ENCODE measurements around the gene JMY.
"Not testable (repeated sequence)": the region's sequence is repeated elsewhere in the genome, so short reads cannot be mapped to it uniquely, and the experiment has no call there.

Gene JMY

DNA sequence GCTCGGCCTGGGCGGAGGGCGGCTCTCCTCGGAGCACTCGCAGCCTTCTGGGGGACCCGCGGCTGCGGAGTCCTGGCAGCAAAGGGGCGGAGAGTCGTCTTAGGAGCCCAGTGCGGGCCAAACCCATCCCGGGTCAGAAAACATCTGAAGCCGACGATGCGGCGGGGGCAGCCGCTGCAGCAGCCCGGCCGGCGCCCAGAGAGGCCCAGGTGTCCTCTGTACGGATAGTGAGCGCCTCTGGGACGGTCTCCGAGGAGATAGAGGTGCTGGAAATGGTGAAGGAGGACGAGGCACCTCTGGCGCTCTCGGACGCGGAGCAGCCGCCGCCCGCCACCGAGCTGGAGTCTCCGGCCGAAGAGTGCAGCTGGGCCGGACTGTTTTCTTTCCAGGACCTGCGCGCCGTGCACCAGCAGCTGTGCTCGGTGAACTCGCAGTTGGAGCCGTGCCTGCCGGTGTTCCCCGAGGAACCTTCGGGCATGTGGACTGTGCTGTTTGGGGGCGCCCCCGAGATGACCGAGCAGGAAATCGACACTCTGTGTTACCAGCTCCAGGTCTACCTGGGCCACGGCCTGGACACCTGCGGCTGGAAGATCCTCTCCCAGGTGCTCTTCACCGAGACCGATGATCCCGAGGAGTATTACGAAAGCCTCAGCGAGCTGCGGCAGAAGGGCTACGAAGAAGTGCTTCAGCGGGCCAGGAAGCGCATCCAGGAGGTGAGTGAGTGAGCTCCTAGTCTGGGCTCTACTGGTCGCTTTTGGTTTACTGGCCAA lies 1.2 kb downstream of the JMY start:
- in situ Hi-C loops (cut with MboI; ENCODE audit: low sequenced_read_pairs): no loop called here

DNA sequence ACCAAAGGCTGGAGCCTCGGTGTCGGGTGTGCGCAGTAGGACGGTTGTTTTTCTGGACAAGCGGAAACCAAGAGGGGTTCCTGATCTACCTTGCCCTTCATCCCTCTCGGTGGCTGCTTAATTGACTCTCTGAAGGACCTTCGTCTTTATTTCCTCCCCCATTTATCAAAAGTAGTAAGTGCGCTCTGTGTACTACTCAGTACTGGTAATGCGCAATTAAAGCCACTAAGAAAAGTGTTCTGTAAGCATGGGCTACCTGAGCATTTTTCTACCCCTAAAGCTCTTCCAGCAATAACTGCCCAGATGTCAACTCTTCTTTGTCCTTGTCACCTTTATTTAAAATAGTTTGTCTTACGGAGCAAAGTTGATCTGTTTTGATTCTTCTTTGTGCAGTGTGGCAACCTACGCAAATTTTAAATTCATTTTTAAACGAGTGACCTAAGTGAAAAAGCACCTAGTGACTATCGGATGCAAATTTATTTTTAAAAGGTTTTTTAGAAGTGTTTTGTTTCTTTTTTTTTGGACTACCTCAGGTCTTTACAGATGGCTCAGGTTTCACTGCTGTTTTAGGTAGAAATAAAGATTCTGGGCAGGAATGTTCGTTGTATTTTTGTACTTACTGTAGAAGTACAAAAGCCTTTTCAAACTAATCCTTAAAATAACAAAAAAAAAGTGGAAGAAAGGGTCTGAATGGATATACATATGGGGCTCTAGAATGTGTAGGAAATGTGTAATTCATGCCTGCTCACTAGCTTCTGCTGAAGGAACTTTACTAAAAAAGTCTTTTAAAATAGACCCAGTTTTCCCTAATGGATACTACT lies 2.0 kb downstream of the JMY start:
- in situ Hi-C loops (cut with MboI; ENCODE audit: low sequenced_read_pairs): no loop called here

DNA sequence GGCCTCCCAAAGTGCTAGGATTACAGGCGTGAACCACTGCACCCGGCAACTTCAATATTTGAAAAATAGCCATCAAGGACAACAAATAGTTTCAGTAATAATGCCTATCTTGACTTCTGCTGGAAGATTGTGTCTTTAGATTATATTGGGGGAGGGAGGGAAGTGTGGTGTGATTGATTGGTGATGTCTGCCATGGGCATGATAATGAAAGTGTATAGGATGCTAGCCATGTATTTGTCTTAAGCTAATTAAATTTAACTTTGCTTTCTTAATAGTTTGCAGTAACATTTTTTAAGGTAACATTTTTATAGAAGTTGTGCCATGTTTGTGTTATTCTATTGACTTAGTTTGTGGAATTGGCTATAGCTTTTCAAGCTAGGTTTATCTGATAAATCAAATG lies 4.6 kb downstream of the JMY start:
- in situ Hi-C loops (cut with MboI; ENCODE audit: low sequenced_read_pairs): no loop called here

DNA sequence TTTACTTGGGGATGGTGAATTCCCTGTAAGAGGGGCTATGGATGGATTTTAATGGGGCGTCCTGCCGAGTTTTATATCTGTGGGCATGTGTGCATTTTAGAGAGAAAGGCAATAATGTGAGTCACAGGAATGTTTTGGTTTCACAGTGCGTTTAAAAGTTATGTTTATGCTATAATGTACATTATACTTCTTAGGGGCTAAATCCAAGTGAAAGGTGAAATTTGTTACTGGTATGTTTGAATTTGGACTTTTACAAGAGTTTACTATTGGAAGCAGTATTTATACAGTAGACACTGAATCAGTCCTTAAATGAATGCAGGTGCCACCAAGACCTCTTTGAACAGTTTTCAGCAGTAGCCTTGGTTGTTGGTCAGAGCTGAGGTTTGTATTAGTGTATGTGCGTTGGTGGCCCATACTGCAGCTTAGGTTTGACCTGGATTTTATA lies 5.6 kb downstream of the JMY start:
- in situ Hi-C loops (cut with MboI; ENCODE audit: low sequenced_read_pairs): no loop called here

DNA sequence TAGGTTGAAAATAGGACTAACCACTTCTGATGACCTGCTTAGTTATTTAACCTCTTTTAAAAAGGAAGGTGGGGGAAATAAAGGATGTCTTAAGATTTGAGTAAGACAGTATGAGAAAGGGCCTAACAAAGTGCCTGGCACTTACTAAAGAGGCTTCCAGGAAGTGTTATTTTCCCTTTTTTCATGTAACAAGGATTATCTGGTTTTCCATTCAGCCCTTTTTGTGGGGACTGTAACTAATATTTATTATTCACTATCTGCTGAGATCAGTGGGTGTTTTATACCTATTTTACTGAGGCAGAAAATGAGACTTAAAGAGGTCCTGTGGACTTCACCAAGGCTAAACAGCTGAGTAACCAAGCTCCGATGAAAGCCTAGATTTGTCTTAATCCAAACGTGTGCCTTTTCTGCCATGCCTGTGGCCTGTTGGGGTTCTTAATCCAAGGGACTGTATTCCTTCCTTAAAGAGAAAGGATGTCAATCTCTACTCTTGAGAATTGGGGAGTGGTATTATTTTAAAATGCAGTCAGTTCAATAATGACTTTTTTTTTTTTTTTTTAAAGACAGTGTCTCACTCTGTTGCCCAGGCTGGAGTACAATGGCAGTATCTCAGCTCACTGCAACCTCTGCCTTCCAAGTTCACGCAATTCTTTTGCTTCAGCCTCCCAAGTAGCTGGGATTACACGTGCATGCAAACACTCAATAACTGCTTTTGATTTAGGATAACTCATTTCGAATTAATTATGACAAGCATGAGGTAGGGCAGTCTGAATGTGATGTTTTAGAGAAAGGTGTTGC lies 6.5 kb downstream of the JMY start:
- in situ Hi-C loops (cut with MboI; ENCODE audit: low sequenced_read_pairs): no loop called here

DNA sequence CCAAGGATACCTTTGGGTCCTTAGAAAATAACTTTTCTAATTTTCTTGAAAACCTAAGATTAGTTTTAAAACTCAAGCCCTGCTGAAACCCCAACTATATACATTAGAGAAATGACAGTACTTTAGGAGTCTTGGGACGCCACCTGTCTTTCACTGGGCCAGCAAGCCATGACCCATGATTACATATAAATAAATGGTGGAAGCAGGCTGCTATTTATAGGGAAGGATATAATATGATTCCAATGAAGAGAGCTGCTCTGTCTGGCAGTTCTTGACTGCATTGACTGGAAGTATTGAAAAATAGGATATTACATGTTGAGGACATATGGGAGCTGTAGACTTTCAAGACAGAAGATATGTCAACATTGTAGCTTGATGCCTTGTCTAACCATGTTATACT lies 7.3 kb downstream of the JMY start:
- in situ Hi-C loops (cut with MboI; ENCODE audit: low sequenced_read_pairs): no loop called here

DNA sequence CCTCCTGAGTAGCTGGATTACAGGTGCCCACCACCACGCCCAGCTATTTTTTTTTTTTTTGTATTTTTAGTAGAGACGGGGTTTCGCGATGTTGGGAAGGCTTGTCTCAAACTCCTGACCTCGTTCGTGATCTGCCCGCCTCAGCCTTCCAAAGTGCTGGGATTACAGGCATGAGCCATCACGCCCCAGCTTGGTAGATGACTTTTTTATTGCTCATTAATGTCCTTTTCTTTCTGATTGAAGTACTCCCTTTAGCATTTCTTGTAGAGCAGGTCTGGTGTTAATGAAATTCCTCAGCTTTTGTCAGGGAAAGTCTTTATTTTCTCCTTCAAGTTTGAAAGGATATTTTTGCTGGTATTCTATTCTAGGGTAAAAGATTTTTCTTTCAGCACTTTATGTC lies 18.1 kb downstream of the JMY start:
- in situ Hi-C loops (cut with MboI; ENCODE audit: low sequenced_read_pairs): not testable (repeated sequence)

DNA sequence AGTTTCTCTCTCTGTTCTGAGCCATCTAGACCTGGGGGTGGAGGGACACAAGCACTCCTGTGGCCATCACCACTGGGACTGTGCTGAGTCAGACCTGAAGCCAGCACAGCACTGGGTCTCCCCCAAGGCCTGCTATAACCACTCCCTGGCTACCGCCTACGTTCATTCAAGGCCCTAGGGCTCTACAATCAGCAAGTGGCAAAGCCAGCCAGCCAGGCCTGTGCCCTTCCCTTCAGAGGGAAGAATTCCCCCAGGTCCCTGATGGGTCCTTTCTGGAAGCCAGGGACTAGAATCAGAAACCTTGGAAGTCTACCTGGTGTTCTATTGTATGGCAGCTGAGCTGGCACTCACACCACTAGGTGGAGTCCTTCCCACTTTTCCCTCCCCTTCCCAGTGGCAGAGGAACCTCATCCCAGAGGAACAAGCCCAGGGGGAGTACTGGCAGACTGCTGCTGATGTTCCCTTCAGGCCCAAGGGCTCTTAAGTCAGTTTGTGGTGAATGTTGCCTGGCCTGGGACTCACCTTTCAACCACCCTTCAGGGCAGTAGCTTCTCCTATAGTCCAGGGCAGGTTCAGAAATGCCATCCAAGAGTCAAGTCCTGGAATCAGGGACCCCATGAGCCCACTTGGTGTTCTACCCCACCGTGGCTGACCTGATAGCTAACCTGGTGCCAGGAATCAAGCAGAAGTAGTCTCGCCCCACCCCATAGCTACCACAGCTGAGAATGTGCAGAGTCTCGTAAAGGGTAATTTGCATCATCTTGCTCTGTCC lies 20.0 kb downstream of the JMY start:
- in situ Hi-C loops (cut with MboI; ENCODE audit: low sequenced_read_pairs): no loop called here

DNA sequence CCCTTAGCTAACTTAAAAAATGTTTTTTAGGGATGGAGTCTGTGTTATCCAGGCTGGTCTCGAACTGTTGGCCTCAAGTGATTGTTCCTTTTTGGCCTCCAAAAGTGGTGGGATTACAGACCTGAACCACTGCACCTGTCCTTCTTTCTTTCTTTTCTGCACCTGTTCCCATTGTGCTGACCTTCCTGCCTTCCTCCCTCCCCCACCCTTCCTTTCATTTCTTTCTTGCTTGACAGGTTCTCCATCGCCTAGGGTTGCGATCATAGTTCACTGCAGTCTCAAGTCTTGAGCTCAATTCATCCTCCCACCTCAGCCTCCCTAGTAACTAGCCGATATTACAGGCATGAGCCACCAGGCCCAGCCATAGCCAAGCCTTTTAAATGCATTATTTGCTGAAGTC lies 20.6 kb downstream of the JMY start:
- in situ Hi-C loops (cut with MboI; ENCODE audit: low sequenced_read_pairs): no loop called here

DNA sequence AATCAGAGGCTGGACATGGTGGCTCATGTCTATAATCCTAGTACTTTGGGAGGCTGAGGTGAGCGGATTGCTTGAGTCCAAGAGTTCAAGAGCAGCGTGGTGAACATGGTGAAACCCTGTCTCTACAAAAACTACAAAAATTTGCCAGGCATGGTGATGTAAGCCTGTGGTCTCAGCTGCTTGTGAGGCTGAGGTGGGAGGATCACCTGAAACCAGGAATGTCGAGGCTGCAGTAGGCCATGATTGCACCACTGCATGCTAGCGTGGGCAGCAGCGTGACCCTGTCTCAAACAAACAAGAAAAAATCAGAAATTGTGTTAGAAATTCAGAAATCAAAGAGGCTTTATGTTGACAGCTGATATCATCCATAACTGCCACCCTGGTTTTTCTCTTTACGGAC lies 21.4 kb downstream of the JMY start:
- in situ Hi-C loops (cut with MboI; ENCODE audit: low sequenced_read_pairs): no loop called here

DNA sequence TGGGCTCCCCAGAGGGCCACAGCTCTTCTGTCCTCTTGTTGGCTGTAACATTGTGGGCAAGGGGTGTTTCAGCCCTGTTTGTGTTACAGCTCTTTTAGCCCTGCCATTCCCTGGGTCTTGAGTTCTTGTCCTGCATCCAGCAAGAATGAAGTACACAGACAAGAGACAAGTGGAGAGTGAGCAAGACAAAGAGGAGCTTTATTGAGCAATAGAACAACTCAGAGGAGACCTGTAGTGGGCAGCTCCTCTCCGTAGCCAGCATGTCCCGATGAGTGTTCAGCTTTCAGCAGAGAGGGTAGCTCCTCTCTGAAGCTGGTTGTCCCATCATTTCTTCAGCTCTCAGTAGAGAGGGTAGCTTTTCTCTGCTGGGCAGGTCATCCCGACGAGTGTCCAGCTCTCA lies 22.9 kb downstream of the JMY start:
- in situ Hi-C loops (cut with MboI; ENCODE audit: low sequenced_read_pairs): no loop called here

DNA sequence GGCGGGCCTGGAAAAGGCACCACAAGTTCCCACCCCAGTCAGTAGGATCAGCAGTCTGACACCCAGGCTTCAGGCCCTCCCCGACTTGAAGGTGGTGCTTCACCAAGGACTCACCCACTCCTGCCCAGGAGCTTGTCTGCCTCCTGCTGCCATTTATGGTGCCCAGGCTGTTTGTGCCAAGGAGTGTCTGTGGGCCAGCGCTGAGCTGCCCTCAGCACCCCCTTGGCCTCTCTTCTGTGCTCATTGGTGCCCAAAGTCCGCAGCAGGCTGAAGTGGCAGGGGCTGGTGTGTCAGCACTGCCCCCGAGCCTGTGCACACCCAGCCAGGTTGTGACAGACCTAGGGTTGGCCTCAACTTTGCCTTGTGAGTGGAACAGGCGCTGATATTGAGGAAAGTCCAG lies 23.5 kb downstream of the JMY start:
- in situ Hi-C loops (cut with MboI; ENCODE audit: low sequenced_read_pairs): no loop called here

DNA sequence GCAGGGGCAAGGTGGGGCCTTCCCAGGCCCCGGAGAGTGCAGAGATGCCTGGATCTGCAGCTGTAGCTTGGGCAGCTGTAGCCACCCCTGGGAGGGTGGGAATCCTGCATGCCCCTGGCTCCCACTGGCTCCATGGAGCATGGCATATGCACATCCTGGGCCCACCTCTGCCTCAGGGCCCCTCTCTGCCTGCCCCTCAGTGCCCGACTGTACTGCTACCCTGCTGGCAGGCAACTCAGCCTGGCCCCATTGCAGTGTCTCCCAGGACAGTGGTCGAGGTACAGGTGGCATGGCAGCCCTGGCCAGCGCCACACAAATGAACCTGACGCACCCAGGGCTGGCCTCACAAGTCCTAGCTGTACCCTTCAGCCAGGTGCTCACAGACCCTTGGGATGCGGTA lies 23.9 kb downstream of the JMY start:
- in situ Hi-C loops (cut with MboI; ENCODE audit: low sequenced_read_pairs): no loop called here

DNA sequence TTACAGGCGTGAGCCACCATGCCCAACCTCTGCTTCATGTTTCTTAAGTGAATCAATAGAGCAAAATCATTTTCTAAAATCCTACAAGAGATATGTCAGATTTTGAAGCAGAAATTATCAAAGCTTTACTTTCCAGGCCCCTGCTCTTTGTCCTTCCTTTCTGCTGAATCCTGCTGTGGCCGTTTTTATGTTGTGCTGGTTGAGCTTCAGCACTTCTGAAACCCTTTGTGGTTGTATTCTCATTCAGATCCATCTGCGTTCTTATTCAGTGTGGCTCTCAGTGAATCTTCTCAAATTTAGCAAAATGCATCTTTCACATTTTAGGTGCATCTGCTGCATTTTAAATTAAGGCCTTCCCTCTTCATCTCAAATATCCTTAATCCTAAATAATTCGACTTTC lies 26.0 kb downstream of the JMY start:
- in situ Hi-C loops (cut with MboI; ENCODE audit: low sequenced_read_pairs): no loop called here

DNA sequence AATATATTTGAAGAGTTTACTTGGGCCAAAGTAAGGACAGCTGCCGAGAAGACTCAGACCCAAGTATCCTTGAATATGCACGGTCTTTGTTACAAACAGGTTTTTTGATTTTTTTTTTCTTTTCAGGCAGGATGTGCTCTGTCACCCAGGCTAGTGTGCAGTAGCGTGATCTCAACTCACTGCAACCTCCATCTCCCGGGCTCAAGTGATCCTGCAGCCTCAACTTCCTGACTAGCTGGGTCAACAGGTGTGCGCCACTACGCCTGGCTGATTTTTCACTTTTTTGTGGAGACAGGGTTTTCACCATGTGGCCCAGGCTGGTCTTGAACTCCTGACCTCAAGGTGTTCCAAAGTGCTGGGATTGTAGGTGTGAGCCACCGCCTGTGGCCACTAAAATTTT lies 27.4 kb downstream of the JMY start:
- in situ Hi-C loops (cut with MboI; ENCODE audit: low sequenced_read_pairs): no loop called here

DNA sequence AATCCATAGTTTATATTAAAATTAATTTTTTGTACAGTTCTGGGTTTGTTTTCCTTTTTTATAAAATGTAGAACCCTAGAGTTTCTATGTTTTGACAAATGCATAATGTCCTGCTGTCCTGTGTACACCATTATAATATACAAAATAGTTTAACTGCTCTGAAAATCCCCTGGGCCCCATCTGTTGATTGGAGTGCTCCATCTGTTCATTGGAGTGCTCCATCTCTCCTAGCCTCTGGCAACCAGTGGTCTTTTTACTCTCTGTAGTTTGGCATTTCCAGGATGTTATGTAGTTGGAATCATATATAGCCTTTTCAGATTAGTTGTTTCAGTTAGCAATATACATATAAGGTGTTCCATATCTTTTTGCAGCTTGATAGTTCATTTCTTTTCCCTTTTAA lies 31.2 kb downstream of the JMY start:
- in situ Hi-C loops (cut with MboI; ENCODE audit: low sequenced_read_pairs): no loop called here

DNA sequence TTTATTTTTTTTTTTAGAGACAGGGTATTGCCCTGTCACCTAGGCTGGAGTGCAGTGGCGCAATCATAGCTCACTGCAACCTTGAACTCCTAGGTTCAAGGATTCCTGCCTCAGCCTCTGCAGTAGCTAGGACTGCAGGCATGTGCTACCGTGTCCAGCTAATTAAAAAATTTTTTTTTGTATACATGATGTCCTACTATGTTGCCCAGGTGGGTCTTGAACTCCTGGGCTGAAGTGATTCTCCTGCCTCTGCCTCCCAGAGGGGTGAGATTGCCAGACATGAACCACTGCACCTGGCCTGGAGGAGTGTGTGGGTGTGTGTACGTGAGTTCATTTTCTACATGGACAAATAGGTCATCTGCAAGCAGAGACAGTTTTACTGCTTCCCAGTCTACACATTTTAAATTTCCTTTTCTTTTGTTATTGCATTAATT lies 33.8 kb downstream of the JMY start:
- in situ Hi-C loops (cut with MboI; ENCODE audit: low sequenced_read_pairs): no loop called here

DNA sequence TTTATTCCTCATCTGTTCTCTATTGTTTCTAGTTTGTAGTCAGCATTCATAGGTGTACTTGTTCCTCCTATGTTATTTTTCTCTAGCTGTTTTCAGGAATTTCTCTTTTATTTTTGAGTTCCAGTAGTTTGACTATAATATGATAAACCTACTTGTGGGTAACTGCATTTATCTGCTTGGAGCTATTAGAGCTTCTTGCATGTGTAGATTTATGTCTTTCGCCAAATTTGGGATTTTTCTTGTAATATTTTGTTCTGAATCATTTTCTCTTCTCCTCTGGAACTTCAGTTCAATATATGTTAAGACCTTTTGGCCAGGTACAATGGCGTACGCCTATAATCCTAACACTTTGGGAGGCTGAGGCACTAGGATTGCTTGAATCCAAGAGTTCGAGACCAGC lies 37.4 kb downstream of the JMY start:
- in situ Hi-C loops (cut with MboI; ENCODE audit: low sequenced_read_pairs): no loop called here

DNA sequence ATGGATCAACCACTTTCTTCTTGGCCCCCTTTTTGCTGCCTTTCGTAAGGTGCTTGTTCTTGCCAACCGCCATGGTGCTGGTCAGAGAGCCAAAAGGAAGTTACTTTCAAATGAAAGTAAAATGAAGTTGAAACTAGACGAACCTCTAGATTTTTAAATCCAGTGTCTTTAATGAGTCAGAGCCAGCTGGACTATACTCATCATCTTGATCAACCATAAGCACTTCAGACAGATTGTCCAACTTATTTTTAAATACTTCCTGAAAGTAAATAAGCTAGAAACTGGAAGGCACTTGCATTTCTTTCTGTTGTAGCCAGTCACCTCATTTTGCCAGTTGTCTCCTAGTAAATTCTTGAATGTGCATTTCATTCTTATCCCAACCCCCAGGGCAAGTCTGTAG lies 48.9 kb downstream of the JMY start:
- in situ Hi-C loops (cut with MboI; ENCODE audit: low sequenced_read_pairs): no loop called here

DNA sequence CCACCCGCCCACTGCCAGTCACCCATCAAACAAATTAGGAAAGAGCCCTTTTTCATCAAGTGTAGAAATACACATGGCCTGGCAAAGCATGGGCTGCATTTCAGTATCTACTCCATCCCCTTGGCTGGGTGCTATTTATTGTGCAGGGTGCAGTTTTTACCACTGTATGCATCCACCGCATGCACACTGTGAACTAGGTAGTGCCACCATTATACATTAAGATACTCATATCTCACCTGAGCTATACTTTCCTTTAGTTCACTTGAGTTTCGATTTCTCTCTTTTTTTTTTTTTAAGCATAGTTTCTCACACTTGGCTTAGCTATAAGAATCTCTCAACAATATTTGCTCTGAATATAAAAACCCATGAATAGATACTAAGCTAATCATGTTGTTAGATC lies 49.4 kb downstream of the JMY start:
- in situ Hi-C loops (cut with MboI; ENCODE audit: low sequenced_read_pairs): no loop called here

DNA sequence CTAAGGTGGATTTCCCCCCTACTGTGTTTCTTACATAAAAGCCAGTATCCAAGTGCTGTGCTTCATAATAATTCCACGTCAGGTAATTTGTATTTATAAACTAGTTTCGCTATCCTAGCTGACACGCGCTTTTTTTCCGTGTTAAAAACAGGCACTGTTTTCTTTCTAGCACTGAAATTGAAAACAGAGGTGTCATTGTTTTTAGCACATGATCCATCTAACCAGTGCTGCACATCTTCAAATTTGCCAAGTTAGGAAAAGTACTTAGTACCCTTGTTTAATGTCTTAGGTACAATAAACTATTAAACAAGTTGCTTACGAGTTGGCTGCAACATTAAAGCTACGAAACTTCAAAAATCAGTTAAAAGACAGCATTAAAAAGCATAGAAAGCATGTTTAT lies 49.9 kb downstream of the JMY start:
- in situ Hi-C loops (cut with MboI; ENCODE audit: low sequenced_read_pairs): no loop called here

All from HL-60/S4 treated with retinoic acid at 250 ng/mL for 4 days and 3 days (cell line).